HepG2 (cell line): ENCODE data around the gene MMP24OS. TPM values are rescaled to one million over a fixed set of nuclear protein-coding genes. Genes with fewer than 3 reads are reported as not detected.

Source experiments
- CHD4 ChIP-seq: fragments of 200-600 bp; sonication (generic); IDR thresholded peaks from 2 replicates; pipeline ENCODE4 v1.7.0; 2017; ENCODE audit warnings: mild to moderate bottlenecking, low read length, borderline replicate concordance
- E2F1 ChIP-seq: sonication (generic); formaldehyde crosslinking; IDR thresholded peaks from 2 replicates; pipeline ENCODE4 v1.5.0; 2020; ENCODE audit warnings: missing genetic modification reagents
- EEA1 ChIP-seq: sonication (generic); formaldehyde crosslinking; IDR thresholded peaks from 2 replicates; pipeline ENCODE4 v1.5.1; 2020; ENCODE audit warnings: mild to moderate bottlenecking, missing genetic modification reagents, borderline replicate concordance
- GABPB1 ChIP-seq: IDR thresholded peaks from 2 replicates; pipeline ENCODE4 v1.6.1; 2016; ENCODE audit warnings: mild to moderate bottlenecking, missing genetic modification reagents, moderate library complexity, missing compliant biosample characterization
- HINFP ChIP-seq: sonication (generic); formaldehyde crosslinking; IDR thresholded peaks from 2 replicates; pipeline ENCODE4 v1.4.0; 2020; ENCODE audit warnings: low read depth, mild to moderate bottlenecking, missing genetic modification reagents
- IRF9 ChIP-seq: sonication (generic); formaldehyde crosslinking; IDR thresholded peaks from 2 replicates; pipeline ENCODE4 v1.8.0; 2022; ENCODE audit warnings: missing genetic modification reagents, mild to moderate bottlenecking, borderline replicate concordance
- KDM5B ChIP-seq: sonication (generic); formaldehyde crosslinking; IDR thresholded peaks from 2 replicates; pipeline ENCODE4 v1.4.0; 2020; ENCODE audit warnings: missing genetic modification reagents, mild to moderate bottlenecking, borderline replicate concordance
- MBD4 ChIP-seq: IDR thresholded peaks from 2 replicates; pipeline ENCODE4 v1.6.1; 2012; ENCODE audit warnings: low read length, inconsistent platforms, borderline replicate concordance
- NPAS2 ChIP-seq: sonication (generic); formaldehyde crosslinking; IDR thresholded peaks from 2 replicates; pipeline ENCODE4 v1.8.0; 2022; ENCODE audit warnings: mild to moderate bottlenecking, missing genetic modification reagents, borderline replicate concordance
- POLR2A ChIP-seq, 2 experiments: IDR thresholded peaks; 2 replicates each; pipeline ENCODE4 v1.6.1; 2011; ENCODE audit warnings: low read depth in 2 of 2, low read length in 2 of 2, mild to moderate bottlenecking in 1 of 2, moderate library complexity in 1 of 2; ENCODE audit not compliant: insufficient read depth in 1 of 2
- POLR2G ChIP-seq: fragments of 200-400 bp; formaldehyde crosslinking; IDR thresholded peaks from 2 replicates; pipeline ENCODE4 v1.6.1; 2018; ENCODE audit warnings: mild to moderate bottlenecking, low read depth, low read length, moderate library complexity
- RELA ChIP-seq: sonication (generic); formaldehyde crosslinking; IDR thresholded peaks from 2 replicates; pipeline ENCODE4 v1.4.0; 2020; ENCODE audit warnings: missing genetic modification reagents
- RFX5 ChIP-seq: IDR thresholded peaks from 2 replicates; pipeline ENCODE4 v1.6.1; 2011; ENCODE audit warnings: low read depth, low read length, improper control_type of control experiment
- SIX1 ChIP-seq: sonication (generic); formaldehyde crosslinking; IDR thresholded peaks from 2 replicates; pipeline ENCODE4 v1.4.0; 2020; ENCODE audit warnings: missing genetic modification reagents, borderline replicate concordance
- SUZ12 ChIP-seq: fragments of 150-350 bp; IDR thresholded peaks from 2 replicates; pipeline ENCODE4 v1.6.1; 2014; ENCODE audit warnings: low read depth, low read length
- TBX2 ChIP-seq: sonication (generic); formaldehyde crosslinking; IDR thresholded peaks from 2 replicates; pipeline ENCODE4 v1.5.0; 2020; ENCODE audit warnings: missing genetic modification reagents, mild to moderate bottlenecking, borderline replicate concordance
- ZBTB7A ChIP-seq: sonication (generic); formaldehyde crosslinking; IDR thresholded peaks from 2 replicates; pipeline ENCODE4 v1.8.0; 2022; ENCODE audit warnings: mild to moderate bottlenecking, missing genetic modification reagents
- ZNF143 ChIP-seq: sonication (generic); formaldehyde crosslinking; IDR thresholded peaks from 2 replicates; pipeline ENCODE4 v1.4.0; 2020; ENCODE audit warnings: missing genetic modification reagents
- ZNF180 ChIP-seq: sonication (generic); formaldehyde crosslinking; IDR thresholded peaks from 2 replicates; pipeline ENCODE4 v1.4.0; 2020; ENCODE audit warnings: low read depth, missing genetic modification reagents, borderline replicate concordance
- ZNF510 ChIP-seq: sonication (generic); formaldehyde crosslinking; IDR thresholded peaks from 2 replicates; pipeline ENCODE4 v1.4.0; 2020; ENCODE audit warnings: low read depth, mild to moderate bottlenecking, missing genetic modification reagents
- ZSCAN31 ChIP-seq: sonication (generic); formaldehyde crosslinking; IDR thresholded peaks from 2 replicates; pipeline ENCODE4 v1.5.0; 2020; ENCODE audit warnings: low read depth, mild to moderate bottlenecking, missing genetic modification reagents
- polyA plus RNA-seq, 8 experiments: library from polyadenylated mRNA; depleted of rRNA in 3 of 8; stranded (reverse) in 7 of 8; unstranded in 1 of 8; fragments of >200 nt; fragmentation: Illumina TruSeq in 4 of 8; extraction: Trizol in 4 of 8; gene quantifications; 2 replicates each; pipeline versions ENCODE4 v1.2.1 to v1.2.3, GENCODE V29; 2011 to 2016; ENCODE audit warnings: low read depth in 4 of 8, missing spikeins in 1 of 8, mixed read lengths in 1 of 8; ENCODE audit not compliant: insufficient read depth in 1 of 8
- total RNA-seq, 5 experiments: library from RNA; depleted of rRNA; stranded (reverse); fragments of >200 nt; fragmentation: Illumina TruSeq; extraction: Trizol; gene quantifications; 2 replicates each; pipeline ENCODE4 v1.2.3, GENCODE V29; 2016; ENCODE audit warnings: low read depth in 1 of 5
- TF ChIP-seq, protein P1 (sequence below): IDR thresholded peaks from 2 replicates; pipeline ENCODE4 v1.6.1; 2016; ENCODE audit warnings: missing genetic modification reagents, missing compliant biosample characterization
- TF ChIP-seq, protein P2 (sequence below): sonication (generic); formaldehyde crosslinking; IDR thresholded peaks from 2 replicates; pipeline ENCODE4 v1.4.0; 2020; ENCODE audit warnings: missing genetic modification reagents, low read depth, mild to moderate bottlenecking, borderline replicate concordance
- TF ChIP-seq, protein P3 (sequence below): sonication (generic); formaldehyde crosslinking; IDR thresholded peaks from 2 replicates; pipeline ENCODE4 v1.4.0; 2020; ENCODE audit warnings: missing genetic modification reagents

Gene MMP24OS
- total and polyA plus RNA-seq, 2 of the 13 experiments (the other 11 are each of a cell fraction or from before 2014, with no cell fraction given): 6.0 to 8.5 TPM

DNA sequence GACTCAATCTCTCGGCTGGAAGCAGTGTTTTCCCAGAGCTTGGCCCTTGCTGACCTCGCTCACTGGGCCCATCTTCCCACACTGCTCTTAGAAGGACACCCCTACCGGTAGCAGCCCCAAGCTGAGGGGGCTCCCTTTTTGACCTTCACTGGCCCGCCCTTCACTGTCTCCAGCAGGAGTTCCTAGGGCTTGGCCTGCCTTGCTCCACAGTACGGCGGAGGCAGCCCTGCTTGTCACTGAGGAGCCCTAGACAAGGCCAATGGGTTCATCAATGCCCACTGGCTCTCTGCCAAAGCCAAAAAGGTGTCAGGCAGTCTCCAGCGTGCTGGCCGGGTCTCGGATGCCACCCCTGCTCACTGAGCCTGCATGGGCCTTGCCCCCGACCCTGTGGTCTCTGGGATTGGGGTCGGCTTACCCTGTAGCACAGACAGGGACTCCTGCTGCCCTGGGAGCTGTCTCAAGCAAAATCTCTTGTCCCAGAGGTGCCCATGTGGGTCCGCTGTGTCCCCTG is 2.1 kb downstream of the MMP24OS start (continued):
- TF ChIP-seq KDM5B (CRISPR knock-in tag): peak; percentile 19; the same call in 1 of the 2 replicates
- 0 out of 2 replicates have a peak, but pooled peaks have one; percentile 42 for TF ChIP-seq ZBTB7A (CRISPR knock-in tag)
- no peak for TF ChIP-seq NPAS2 (CRISPR knock-in tag)
- no peak for TF ChIP-seq ZNF510 (CRISPR knock-in tag)
- TF ChIP-seq ZNF180: no peak
- TF ChIP-seq GABPB1 (CRISPR knock-in tag): no peak
- 0 out of 2 replicates have a peak, but pooled peaks have one; percentile 33 for TF ChIP-seq ZSCAN31
- TF ChIP-seq, protein P1, sequence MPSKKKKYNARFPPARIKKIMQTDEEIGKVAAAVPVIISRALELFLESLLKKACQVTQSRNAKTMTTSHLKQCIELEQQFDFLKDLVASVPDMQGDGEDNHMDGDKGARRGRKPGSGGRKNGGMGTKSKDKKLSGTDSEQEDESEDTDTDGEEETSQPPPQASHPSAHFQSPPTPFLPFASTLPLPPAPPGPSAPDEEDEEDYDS: no peak
- no peak for TF ChIP-seq CHD4
- no peak for TF ChIP-seq EEA1
- peak; percentile 15 to 60; a peak in 3 of 4 replicates for TF ChIP-seq POLR2A (IDR thresholded peaks at IDR 0.05; ENCODE audit: insufficient read depth in 1 of 2, low read depth in 2 of 2, low read length in 2 of 2)
- no peak for TF ChIP-seq SIX1 (CRISPR knock-in tag)
- TF ChIP-seq HINFP (CRISPR knock-in tag): no peak
- TF ChIP-seq, protein P2, sequence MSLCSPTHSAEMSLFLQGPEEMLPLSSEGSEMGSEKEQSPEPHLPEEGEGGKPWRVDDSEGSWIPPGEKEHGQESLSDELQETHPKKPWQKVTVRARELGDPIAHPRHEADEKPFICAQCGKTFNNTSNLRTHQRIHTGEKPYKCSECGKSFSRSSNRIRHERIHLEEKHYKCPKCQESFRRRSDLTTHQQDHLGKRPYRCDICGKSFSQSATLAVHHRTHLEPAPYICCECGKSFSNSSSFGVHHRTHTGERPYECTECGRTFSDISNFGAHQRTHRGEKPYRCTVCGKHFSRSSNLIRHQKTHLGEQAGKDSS (CRISPR knock-in tag): no peak
- no peak for TF ChIP-seq E2F1 (CRISPR knock-in tag)
- peak; percentile 14; the same call in 1 of the 2 replicates for TF ChIP-seq ZNF143 (CRISPR knock-in tag)
- no peak for TF ChIP-seq IRF9 (CRISPR knock-in tag)
- TF ChIP-seq RFX5: no peak
- TF ChIP-seq MBD4: no peak
- TF ChIP-seq POLR2G: peak; percentile 57
- no peak for TF ChIP-seq SUZ12
- TF ChIP-seq RELA (CRISPR knock-in tag): no peak
- TF ChIP-seq, protein P3, sequence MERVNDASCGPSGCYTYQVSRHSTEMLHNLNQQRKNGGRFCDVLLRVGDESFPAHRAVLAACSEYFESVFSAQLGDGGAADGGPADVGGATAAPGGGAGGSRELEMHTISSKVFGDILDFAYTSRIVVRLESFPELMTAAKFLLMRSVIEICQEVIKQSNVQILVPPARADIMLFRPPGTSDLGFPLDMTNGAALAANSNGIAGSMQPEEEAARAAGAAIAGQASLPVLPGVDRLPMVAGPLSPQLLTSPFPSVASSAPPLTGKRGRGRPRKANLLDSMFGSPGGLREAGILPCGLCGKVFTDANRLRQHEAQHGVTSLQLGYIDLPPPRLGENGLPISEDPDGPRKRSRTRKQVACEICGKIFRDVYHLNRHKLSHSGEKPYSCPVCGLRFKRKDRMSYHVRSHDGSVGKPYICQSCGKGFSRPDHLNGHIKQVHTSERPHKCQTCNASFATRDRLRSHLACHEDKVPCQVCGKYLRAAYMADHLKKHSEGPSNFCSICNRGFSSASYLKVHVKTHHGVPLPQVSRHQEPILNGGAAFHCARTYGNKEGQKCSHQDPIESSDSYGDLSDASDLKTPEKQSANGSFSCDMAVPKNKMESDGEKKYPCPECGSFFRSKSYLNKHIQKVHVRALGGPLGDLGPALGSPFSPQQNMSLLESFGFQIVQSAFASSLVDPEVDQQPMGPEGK (CRISPR knock-in tag): no peak
- peak; percentile 10; the same call in 1 of the 2 replicates for TF ChIP-seq TBX2 (CRISPR knock-in tag)
